GM12878 (cell line): ENCODE data around the gene POC1B. TPM values are rescaled to one million over a fixed set of nuclear protein-coding genes. Genes with fewer than 3 reads are reported as not detected.

Experiments
- ATAC-seq: fragments of 200-7000 bp; cut with Tn5 transposase; 3 replicates; pipeline ENCODE4 v1.9.1; 2020; ENCODE audit warnings: mild to moderate bottlenecking, moderate library complexity
- BruUV-seq: library from RNA; stranded (reverse); fragments of 400-500 nt; replicated peaks from 2 replicates; lab custom pipeline; 2021; lab: Mats Ljungman, UMichigan
- CTCF ChIA-PET: fragments of 300-600 bp; sonication (Branson Sonifier 250); formaldehyde crosslinking; extraction: SDS; loops from one replicate; lab custom pipeline; 2021; ENCODE audit warnings: inconsistent platforms; lab: Yijun Ruan, JAX
- POLR2A ChIA-PET: fragments of 350-600 bp; formaldehyde crosslinking; extraction: SDS; loops from one replicate; lab custom pipeline; 2021; ENCODE audit warnings: inconsistent platforms; lab: Charles Lee
- RAD21 ChIA-PET: fragments of 300-600 bp; sonication (Branson Sonifier 250); formaldehyde crosslinking; loops from one replicate; lab custom pipeline; 2023; ENCODE audit warnings: antibody characterized with exemption; ENCODE audit not compliant: unreplicated experiment; lab: Charles Lee
- SMC1A ChIA-PET: fragments of 300-600 bp; sonication (Branson Sonifier 250); formaldehyde crosslinking; loops from one replicate; lab custom pipeline; 2023; ENCODE audit not compliant: unreplicated experiment, uncharacterized antibody; lab: Charles Lee
- DNase-seq: peaks from one replicate; pipeline ENCODE4 v3.0.0-alpha.2; 2011; ENCODE audit warnings: low read depth, low spot score
- FAIRE-seq: peaks from 3 replicates; lab custom pipeline; 2011; peaks lifted over from hg19 to GRCh38; lab: Jason Lieb, UNC
- H2AFZ ChIP-seq: 2 replicates; pipeline ENCODE4 v1.6.0; 2011; ENCODE audit warnings: low read depth, low read length, control low read depth; ENCODE audit not compliant: control insufficient read depth
- H3K27ac ChIP-seq: 2 replicates; pipeline ENCODE4 v1.5.1; 2011; ENCODE audit warnings: control low read depth; ENCODE audit not compliant: control insufficient read depth, insufficient read depth
- H3K27me3 ChIP-seq, 2 experiments: replicated peaks in 1 of 2; 2 replicates each; pipeline versions ENCODE4 v1.6.0 to v1.6.1; 2011; ENCODE audit warnings: low read length in 1 of 2; ENCODE audit not compliant: control insufficient read depth in 2 of 2, insufficient read depth in 2 of 2
- H3K36me3 ChIP-seq, 2 experiments: 2 replicates each; pipeline ENCODE4 v1.5.1; 2011; ENCODE audit warnings: low read length in 1 of 2; ENCODE audit not compliant: control insufficient read depth in 2 of 2, insufficient read depth in 2 of 2
- H3K4me1 ChIP-seq: 2 replicates; pipeline ENCODE4 v1.6.1; 2011; ENCODE audit warnings: mild to moderate bottlenecking, low read length, moderate library complexity, mixed read lengths; ENCODE audit not compliant: control insufficient read depth, insufficient read depth
- H3K4me2 ChIP-seq: 2 replicates; pipeline ENCODE4 v1.6.0; 2011; ENCODE audit warnings: control low read depth; ENCODE audit not compliant: control insufficient read depth, insufficient read depth
- H3K4me3 ChIP-seq: fragments of 200-600 bp; sonication (generic); 2 replicates; pipeline ENCODE4 v1.5.1; 2016
- H3K79me2 ChIP-seq: 2 replicates; pipeline ENCODE4 v1.6.0; 2011; ENCODE audit warnings: low read length; ENCODE audit not compliant: control insufficient read depth, insufficient read depth
- H3K9ac ChIP-seq: 2 replicates; pipeline ENCODE4 v1.8.0; 2011; ENCODE audit warnings: low read length, control low read depth, mixed read lengths; ENCODE audit not compliant: control insufficient read depth, insufficient read depth
- H3K9me3 ChIP-seq: replicated peaks from 3 replicates; pipeline ENCODE4 v1.5.1; 2011; ENCODE audit warnings: mild to moderate bottlenecking, low read length; ENCODE audit not compliant: control insufficient read depth, insufficient read depth
- H4K20me1 ChIP-seq: 2 replicates; pipeline ENCODE4 v1.6.0; 2011; ENCODE audit not compliant: control insufficient read depth, insufficient read depth
- DPF2 ChIP-seq: fragments of 450-650 bp; IDR thresholded peaks from 2 replicates; pipeline ENCODE4 v1.6.1; 2017; ENCODE audit warnings: mild to moderate bottlenecking
- HCFC1 ChIP-seq: fragments of 150-350 bp; IDR thresholded peaks from 2 replicates; pipeline ENCODE4 v1.6.1; 2014; ENCODE audit warnings: low read length
- HDAC6 ChIP-seq: fragments of 200-600 bp; sonication (generic); IDR thresholded peaks from one replicate; pipeline ENCODE4 v1.8.0; 2017; ENCODE audit warnings: antibody characterized with exemption; ENCODE audit not compliant: unreplicated experiment
- PAX8 ChIP-seq: fragments of 450-650 bp; IDR thresholded peaks from 2 replicates; pipeline ENCODE4 v1.6.1; 2017; ENCODE audit warnings: mild to moderate bottlenecking, moderate library complexity
- RCOR1 ChIP-seq: conservative IDR thresholded peaks from 2 replicates; pipeline ENCODE4 v1.6.1; 2012; ENCODE audit warnings: low read depth, low read length, improper control_type of control experiment
- RFX5 ChIP-seq: IDR thresholded peaks from 2 replicates; pipeline ENCODE4 v1.6.1; 2011; ENCODE audit warnings: low read depth, low read length, improper control_type of control experiment
- SIN3A ChIP-seq: IDR thresholded peaks from 2 replicates; pipeline ENCODE4 v1.6.1; 2012; ENCODE audit warnings: low read depth, low read length, improper control_type of control experiment
- SIX5 ChIP-seq: IDR thresholded peaks from 2 replicates; pipeline ENCODE4 v1.6.1; 2011; ENCODE audit warnings: mild to moderate bottlenecking, low read depth, low read length, moderate library complexity; ENCODE audit not compliant: severe bottlenecking
- SMAD1 ChIP-seq: fragments of 450-650 bp; IDR thresholded peaks from 2 replicates; pipeline ENCODE4 v1.6.1; 2018; ENCODE audit warnings: mild to moderate bottlenecking, low read depth; ENCODE audit not compliant: partially characterized antibody
- SPI1 ChIP-seq: IDR thresholded peaks from 2 replicates; pipeline ENCODE4 v1.6.1; 2011; ENCODE audit warnings: low read depth, mild to moderate bottlenecking, low read length, moderate library complexity, borderline replicate concordance; ENCODE audit not compliant: insufficient read depth
- SREBF2 ChIP-seq: IDR thresholded peaks from 2 replicates; pipeline ENCODE4 v1.6.1; 2012; ENCODE audit warnings: mild to moderate bottlenecking, low read length
- ZBTB33 ChIP-seq: fragments of 450-650 bp; IDR thresholded peaks from 2 replicates; pipeline ENCODE4 v1.6.1; 2017; ENCODE audit warnings: mild to moderate bottlenecking
- WGBS: methylation state at CpG from one replicate; pipeline ENCODE4 v1.1.6; 2016; ENCODE audit warnings: low lambda C conversion rate; ENCODE audit not compliant: insufficient replicate concordance, insufficient coverage; ENCODE audit errors: missing lambda C conversion rate; 5-methylcytosine and 5-hydroxymethylcytosine counted together
- in situ Hi-C: fragments of 300-500 bp; cut with MboI; formaldehyde crosslinking; loops from 9 replicates; pipeline ENCODE4 v1.14.3; 2018; ENCODE audit warnings: mixed read lengths
- intact Hi-C: fragments of 100-400 bp; cut with micrococcal nuclease; formaldehyde crosslinking; loops from one replicate; pipeline ENCODE4 v1.14.2; 2022; ENCODE audit not compliant: unreplicated experiment
- polyA plus RNA-seq, 11 experiments: library from polyadenylated mRNA; depleted of rRNA in 4 of 11; unstranded in 6 of 11; stranded (reverse) in 5 of 11; fragments of >200 nt; fragmentation: Nextera tagmentation in 4 of 11; fragmentation: Illumina TruSeq in 1 of 11; extraction: Ambion mirVana in 4 of 11; extraction: Trizol in 1 of 11; gene quantifications; 1 replicate in 1 of 11; 2 replicates in 10 of 11; pipeline versions ENCODE4 v1.2.1 to v1.2.3, GENCODE V29; 2011 to 2016; ENCODE audit warnings: inconsistent platforms in 2 of 11, missing spikeins in 2 of 11, low read depth in 1 of 11
- total RNA-seq, 4 experiments: library from RNA; depleted of rRNA in 3 of 4; stranded (reverse); fragments of >200 nt in 3 of 4; fragmentation: Illumina TruSeq in 1 of 4; extraction: Trizol in 1 of 4; gene quantifications; 2 replicates each; pipeline versions ENCODE4 v1.2.1 to v1.2.3, GENCODE V29; 2013 to 2021
- TF ChIP-seq, protein P1 (sequence below): IDR thresholded peaks from 2 replicates; pipeline ENCODE4 v1.6.1; 2012; ENCODE audit warnings: mild to moderate bottlenecking, low read depth, low read length
- TF ChIP-seq, protein P2 (sequence below): IDR thresholded peaks from 2 replicates; pipeline ENCODE4 v1.6.1; 2011; ENCODE audit warnings: low read depth, mild to moderate bottlenecking, low read length, moderate library complexity, borderline replicate concordance; ENCODE audit errors: extremely low read depth

The POC1B gene
- total and polyA plus RNA-seq, 10 of the 15 experiments (the other 5 are each of a cell fraction or from before 2014, with no cell fraction given) = 4.4 to 17.8 (median 11.3) TPM

- Histone ChIP-seq H3K36me3 (no peaks in the 10 kb centered on the region), H3K4me3 (no peak overlapping the region), H4K20me1 (no peaks in the 10 kb centered on the region), H3K79me2 (no peaks in the 10 kb centered on the region), H3K4me1 (no peaks in the 10 kb centered on the region), H2AFZ (no peak overlapping the region), H3K27ac (no peak overlapping the region), H3K9ac (no peak overlapping the region), H3K9me3 (no peaks in the 10 kb centered on the region), H3K27me3 (no peaks in the 10 kb centered on the region), H3K4me2 (no peak overlapping the region)
- in situ Hi-C loops = loop anchor here (10.0 kb wide), 1 partner anchor 409 kb away; no protein-coding TSS in a partner anchor
- ChIA-PET POLR2A (no interaction called here), CTCF (interaction anchor here (1.2 kb wide), 1 partner anchor 15 kb away, joined by 3 read pairs; no protein-coding TSS in a partner anchor), RAD21 (no interaction called here), SMC1A (no interaction called here)
- intact Hi-C loops = no loop called here
- 97% methylated on average over 6 of the region's 6 CpGs for WGBS
- FAIRE-seq (no peak), DNase-seq (no peak), ATAC-seq (no peak)
- TF ChIP-seq SREBF2 (no peak), SMAD1 (no peak), ZBTB33 (no peak), SIN3A (no peak), DPF2 (no peak), RFX5 (no peak), SIX5 (no peak), PAX8 (no peak), SPI1 (no peak), HCFC1 (no peak), RCOR1 (no peak), HDAC6 (no peak)
- TF ChIP-seq, protein P1, sequence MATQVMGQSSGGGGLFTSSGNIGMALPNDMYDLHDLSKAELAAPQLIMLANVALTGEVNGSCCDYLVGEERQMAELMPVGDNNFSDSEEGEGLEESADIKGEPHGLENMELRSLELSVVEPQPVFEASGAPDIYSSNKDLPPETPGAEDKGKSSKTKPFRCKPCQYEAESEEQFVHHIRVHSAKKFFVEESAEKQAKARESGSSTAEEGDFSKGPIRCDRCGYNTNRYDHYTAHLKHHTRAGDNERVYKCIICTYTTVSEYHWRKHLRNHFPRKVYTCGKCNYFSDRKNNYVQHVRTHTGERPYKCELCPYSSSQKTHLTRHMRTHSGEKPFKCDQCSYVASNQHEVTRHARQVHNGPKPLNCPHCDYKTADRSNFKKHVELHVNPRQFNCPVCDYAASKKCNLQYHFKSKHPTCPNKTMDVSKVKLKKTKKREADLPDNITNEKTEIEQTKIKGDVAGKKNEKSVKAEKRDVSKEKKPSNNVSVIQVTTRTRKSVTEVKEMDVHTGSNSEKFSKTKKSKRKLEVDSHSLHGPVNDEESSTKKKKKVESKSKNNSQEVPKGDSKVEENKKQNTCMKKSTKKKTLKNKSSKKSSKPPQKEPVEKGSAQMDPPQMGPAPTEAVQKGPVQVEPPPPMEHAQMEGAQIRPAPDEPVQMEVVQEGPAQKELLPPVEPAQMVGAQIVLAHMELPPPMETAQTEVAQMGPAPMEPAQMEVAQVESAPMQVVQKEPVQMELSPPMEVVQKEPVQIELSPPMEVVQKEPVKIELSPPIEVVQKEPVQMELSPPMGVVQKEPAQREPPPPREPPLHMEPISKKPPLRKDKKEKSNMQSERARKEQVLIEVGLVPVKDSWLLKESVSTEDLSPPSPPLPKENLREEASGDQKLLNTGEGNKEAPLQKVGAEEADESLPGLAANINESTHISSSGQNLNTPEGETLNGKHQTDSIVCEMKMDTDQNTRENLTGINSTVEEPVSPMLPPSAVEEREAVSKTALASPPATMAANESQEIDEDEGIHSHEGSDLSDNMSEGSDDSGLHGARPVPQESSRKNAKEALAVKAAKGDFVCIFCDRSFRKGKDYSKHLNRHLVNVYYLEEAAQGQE = no peak
- TF ChIP-seq, protein P2, sequence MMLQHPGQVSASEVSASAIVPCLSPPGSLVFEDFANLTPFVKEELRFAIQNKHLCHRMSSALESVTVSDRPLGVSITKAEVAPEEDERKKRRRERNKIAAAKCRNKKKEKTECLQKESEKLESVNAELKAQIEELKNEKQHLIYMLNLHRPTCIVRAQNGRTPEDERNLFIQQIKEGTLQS = no peak
- no TSS peak for BruUV-seq
Observed at GRCh38 chr12:89453121-89453978, 72.5 kb downstream of the POC1B start.
